ENCODE results near the gene VPS11.
"Not testable (repeated sequence)": the region's sequence is repeated elsewhere in the genome, so short reads cannot be mapped to it uniquely, and the experiment has no call there.

VPS11 gene

GRCh38 chr11:119051440-119052162 lies 16.0 kb upstream of the VPS11 start:
- no peak overlapping the region for H3K9ac ChIP-seq (ENCODE audit: low read depth in 1 of 2, low read length in 2 of 2)
- H3K27ac ChIP-seq (ENCODE audit: low read depth, low read length), result no peak overlapping the region
- H3K4me3 ChIP-seq (ENCODE audit: low read depth in 1 of 2, low read length in 2 of 2), result no peak overlapping the region
- H3K27me3 ChIP-seq (ENCODE audit: control insufficient read depth in 1 of 2, insufficient read depth in 2 of 2, low read length in 2 of 2), result no peaks in the 10 kb centered on the region
- no peaks in the 10 kb centered on the region for H3K9me3 ChIP-seq (ENCODE audit: control insufficient read depth in 1 of 2, low read length in 2 of 2)
- H3K4me1 ChIP-seq (ENCODE audit: control insufficient read depth in 1 of 2, insufficient read depth in 2 of 2, low read length in 2 of 2), result peaks cover 15 to 16% of the 10 kb centered on the region in 2 donors
- H3K36me3 ChIP-seq (ENCODE audit: control insufficient read depth in 1 of 2, insufficient read depth in 2 of 2, low read length in 2 of 2), result peaks cover 66 to 88% of the 10 kb centered on the region in 2 donors

- Histone ChIP-seq H3K9me3 (ENCODE audit: control insufficient read depth in 1 of 2, low read length in 2 of 2) (no peaks in the 10 kb centered on the region), H3K4me1 (ENCODE audit: control insufficient read depth in 1 of 2, insufficient read depth in 2 of 2, low read length in 2 of 2) (peaks cover 15 to 16% of the 10 kb centered on the region in 2 donors), H3K27ac (ENCODE audit: low read depth, low read length) (no peak overlapping the region), H3K9ac (ENCODE audit: low read depth in 1 of 2, low read length in 2 of 2) (no peak overlapping the region), H3K27me3 (ENCODE audit: control insufficient read depth in 1 of 2, insufficient read depth in 2 of 2, low read length in 2 of 2) (no peaks in the 10 kb centered on the region), H3K4me3 (ENCODE audit: low read depth in 1 of 2, low read length in 2 of 2) (no peak overlapping the region), H3K36me3 (ENCODE audit: control insufficient read depth in 1 of 2, insufficient read depth in 2 of 2, low read length in 2 of 2) (peaks cover 62 to 81% of the 10 kb centered on the region in 2 donors)
Measured at GRCh38 chr11:119052163-119052814, 15.3 kb upstream of the VPS11 start.

- Histone ChIP-seq H3K9ac (ENCODE audit: low read depth in 1 of 2, low read length in 2 of 2) (no peak overlapping the region), H3K27ac (ENCODE audit: low read depth, low read length) (no peak overlapping the region), H3K4me3 (ENCODE audit: low read depth in 1 of 2, low read length in 2 of 2) (no peak overlapping the region), H3K36me3 (ENCODE audit: control insufficient read depth in 1 of 2, insufficient read depth in 2 of 2, low read length in 2 of 2) (peaks cover 44 to 59% of the 10 kb centered on the region in 2 donors), H3K9me3 (ENCODE audit: control insufficient read depth in 1 of 2, low read length in 2 of 2) (no peaks in the 10 kb centered on the region), H3K4me1 (ENCODE audit: control insufficient read depth in 1 of 2, insufficient read depth in 2 of 2, low read length in 2 of 2) (peaks cover 19 to 22% of the 10 kb centered on the region in 2 donors), H3K27me3 (ENCODE audit: control insufficient read depth in 1 of 2, insufficient read depth in 2 of 2, low read length in 2 of 2) (no peaks in the 10 kb centered on the region)
Measured at GRCh38 chr11:119054418-119054817, 13.2 kb upstream of the VPS11 start.

- no peaks in the 10 kb centered on the region for H3K9me3 ChIP-seq (ENCODE audit: control insufficient read depth in 1 of 2, low read length in 2 of 2)
- peaks cover 40 to 46% of the 10 kb centered on the region in 2 donors for H3K36me3 ChIP-seq (ENCODE audit: control insufficient read depth in 1 of 2, insufficient read depth in 2 of 2, low read length in 2 of 2)
- H3K9ac ChIP-seq (ENCODE audit: low read depth in 1 of 2, low read length in 2 of 2), result peak overlapping the region; percentile 67 to 75
- no peaks in the 10 kb centered on the region for H3K27me3 ChIP-seq (ENCODE audit: control insufficient read depth in 1 of 2, insufficient read depth in 2 of 2, low read length in 2 of 2)
- peak overlapping the region; percentile 75 to 84 for H3K4me3 ChIP-seq (ENCODE audit: low read depth in 1 of 2, low read length in 2 of 2)
- H3K27ac ChIP-seq (ENCODE audit: low read depth, low read length), result no peak overlapping the region
- peaks cover 19 to 22% of the 10 kb centered on the region in 2 donors for H3K4me1 ChIP-seq (ENCODE audit: control insufficient read depth in 1 of 2, insufficient read depth in 2 of 2, low read length in 2 of 2)
Measured at GRCh38 chr11:119055901-119056300, 11.7 kb upstream of the VPS11 start.

- peaks cover 37 to 40% of the 10 kb centered on the region in 2 donors for H3K36me3 ChIP-seq (ENCODE audit: control insufficient read depth in 1 of 2, insufficient read depth in 2 of 2, low read length in 2 of 2)
- H3K9me3 ChIP-seq (ENCODE audit: control insufficient read depth in 1 of 2, low read length in 2 of 2), result no peaks in the 10 kb centered on the region
- H3K27ac ChIP-seq (ENCODE audit: low read depth, low read length), result peak overlapping the region; percentile 73
Measured at GRCh38 chr11:119056421-119056999, 11.1 kb upstream of the VPS11 start.

GRCh38 chr11:119057000-119057769 lies 10.4 kb upstream of the VPS11 start, which contains the start of gene HYOU1:
HYOU1 (minus strand) TSS chr11:119057205; CDS start chr11:119056160, 1,045 bp downstream.
- Histone ChIP-seq H3K9me3 (ENCODE audit: control insufficient read depth in 1 of 2, low read length in 2 of 2) (no peaks in the 10 kb centered on the region), H3K27me3 (ENCODE audit: control insufficient read depth in 1 of 2, insufficient read depth in 2 of 2, low read length in 2 of 2) (no peaks in the 10 kb centered on the region), H3K4me1 (ENCODE audit: control insufficient read depth in 1 of 2, insufficient read depth in 2 of 2, low read length in 2 of 2) (peaks cover 19 to 22% of the 10 kb centered on the region in 2 donors), H3K36me3 (ENCODE audit: control insufficient read depth in 1 of 2, insufficient read depth in 2 of 2, low read length in 2 of 2) (peaks cover 30 to 33% of the 10 kb centered on the region in 2 donors), H3K4me3 (ENCODE audit: low read depth in 1 of 2, low read length in 2 of 2) (peak within 1 kb of the TSS; percentile 84 to 94), H3K9ac (ENCODE audit: low read depth in 1 of 2, low read length in 2 of 2) (peak within 1 kb of the TSS; percentile 71 to 75), H3K27ac (ENCODE audit: low read depth, low read length) (peak within 1 kb of the TSS; percentile 73)

More at GRCh38 chr11:119056421-119056999, 11.1 kb upstream of the VPS11 start:
- Histone ChIP-seq H3K9ac (ENCODE audit: low read depth in 1 of 2, low read length in 2 of 2) (peak overlapping the region; percentile 67 to 75), H3K4me1 (ENCODE audit: control insufficient read depth in 1 of 2, insufficient read depth in 2 of 2, low read length in 2 of 2) (peaks cover 19 to 22% of the 10 kb centered on the region in 2 donors), H3K4me3 (ENCODE audit: low read depth in 1 of 2, low read length in 2 of 2) (peak overlapping the region; percentile 75 to 84), H3K27me3 (ENCODE audit: control insufficient read depth in 1 of 2, insufficient read depth in 2 of 2, low read length in 2 of 2) (no peaks in the 10 kb centered on the region)

- Histone ChIP-seq H3K36me3 (ENCODE audit: control insufficient read depth in 1 of 2, insufficient read depth in 2 of 2, low read length in 2 of 2) (peaks cover 12 to 13% of the 10 kb centered on the region in 2 donors), H3K4me1 (ENCODE audit: control insufficient read depth in 1 of 2, insufficient read depth in 2 of 2, low read length in 2 of 2) (peaks cover 19 to 22% of the 10 kb centered on the region in 2 donors)
- not testable (repeated sequence) for H3K27me3 ChIP-seq (ENCODE audit: control insufficient read depth in 1 of 2, insufficient read depth in 2 of 2, low read length in 2 of 2); H3K4me3 ChIP-seq (ENCODE audit: low read depth in 1 of 2, low read length in 2 of 2); H3K27ac ChIP-seq (ENCODE audit: low read depth, low read length); H3K9ac ChIP-seq (ENCODE audit: low read depth in 1 of 2, low read length in 2 of 2); H3K9me3 ChIP-seq (ENCODE audit: control insufficient read depth in 1 of 2, low read length in 2 of 2)
Measured at GRCh38 chr11:119059128-119059527, 8.5 kb upstream of the VPS11 start.

GRCh38 chr11:119061256-119061655 lies 6.4 kb upstream of the VPS11 start:
- Histone ChIP-seq H3K36me3 (ENCODE audit: control insufficient read depth in 1 of 2, insufficient read depth in 2 of 2, low read length in 2 of 2) (no peaks in the 10 kb centered on the region), H3K4me1 (ENCODE audit: control insufficient read depth in 1 of 2, insufficient read depth in 2 of 2, low read length in 2 of 2) (peaks cover 6 to 10% of the 10 kb centered on the region in 2 donors), H3K9me3 (ENCODE audit: control insufficient read depth in 1 of 2, low read length in 2 of 2) (no peaks in the 10 kb centered on the region), H3K27ac (ENCODE audit: low read depth, low read length) (no peak overlapping the region), H3K27me3 (ENCODE audit: control insufficient read depth in 1 of 2, insufficient read depth in 2 of 2, low read length in 2 of 2) (no peaks in the 10 kb centered on the region), H3K9ac (ENCODE audit: low read depth in 1 of 2, low read length in 2 of 2) (no peak overlapping the region), H3K4me3 (ENCODE audit: low read depth in 1 of 2, low read length in 2 of 2) (no peak overlapping the region)

GRCh38 chr11:119062779-119063178 lies 4.8 kb upstream of the VPS11 start:
- H3K9me3 ChIP-seq (ENCODE audit: control insufficient read depth in 1 of 2, low read length in 2 of 2), result no peaks in the 10 kb centered on the region
- H3K9ac ChIP-seq (ENCODE audit: low read depth in 1 of 2, low read length in 2 of 2), result no peak overlapping the region
- no peak overlapping the region for H3K27ac ChIP-seq (ENCODE audit: low read depth, low read length)
- H3K4me3 ChIP-seq (ENCODE audit: low read depth in 1 of 2, low read length in 2 of 2), result no peak overlapping the region
- H3K36me3 ChIP-seq (ENCODE audit: control insufficient read depth in 1 of 2, insufficient read depth in 2 of 2, low read length in 2 of 2), result no peaks in the 10 kb centered on the region
- no peaks in the 10 kb centered on the region for H3K27me3 ChIP-seq (ENCODE audit: control insufficient read depth in 1 of 2, insufficient read depth in 2 of 2, low read length in 2 of 2)
- H3K4me1 ChIP-seq (ENCODE audit: control insufficient read depth in 1 of 2, insufficient read depth in 2 of 2, low read length in 2 of 2), result peaks cover 11 to 17% of the 10 kb centered on the region in 2 donors
